GM21717 (cell line): ENCODE results near the gene NECAB3.

Experiments used
- ATAC-seq: cut with Tn5 transposase; IDR thresholded peaks from one replicate; pipeline ENCODE4 v1.9.1; 2021; ENCODE audit warnings: mild to moderate bottlenecking, moderate library complexity; ENCODE audit not compliant: unreplicated experiment

NECAB3 gene

GRCh38 chr20:33666293-33667244 is 7.7 kb downstream of the NECAB3 start, which contains the start of gene ACTL10:
ACTL10 (plus strand) TSS chr20:33666943; CDS start chr20:33667498, 555 bp downstream.
- peak; percentile 36 for ATAC-seq

- ATAC-seq = no peak
These were observed 9.5 kb downstream of the NECAB3 start for GRCh38 chr20:33664762-33665144.

DNA sequence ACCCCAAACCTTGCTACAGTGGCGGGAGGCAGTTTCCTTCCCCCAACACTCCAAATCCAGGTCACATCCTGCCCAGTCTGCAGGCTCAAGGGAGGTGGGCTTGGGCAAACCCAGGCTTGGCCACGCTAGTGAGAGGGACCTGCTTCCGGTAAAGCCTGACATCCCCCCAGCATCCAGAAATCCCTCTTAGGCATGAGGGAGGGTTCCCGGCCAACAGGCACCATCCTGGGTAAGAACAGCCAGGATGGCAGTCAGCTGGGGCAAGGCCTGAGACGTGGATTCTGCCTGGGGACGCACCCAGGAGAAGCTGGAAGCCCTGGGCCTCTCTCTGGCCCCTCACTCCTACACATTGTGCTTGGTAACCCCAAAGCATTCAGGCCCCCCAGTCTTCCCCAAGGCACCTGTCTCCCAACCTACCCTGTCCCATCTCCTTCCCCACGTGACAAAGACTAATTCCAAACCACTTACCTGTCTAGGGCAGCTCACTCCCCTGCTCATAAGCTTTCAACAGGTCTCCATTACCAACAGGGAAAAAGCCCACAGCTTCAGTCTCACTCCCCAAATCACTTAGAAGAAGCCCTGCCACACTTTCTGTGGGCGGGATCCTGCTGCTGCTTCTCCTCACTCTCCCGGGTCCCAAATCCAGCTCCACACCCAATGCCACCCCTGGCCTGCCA is 10.0 kb downstream of the NECAB3 start:
- no peak for ATAC-seq

DNA sequence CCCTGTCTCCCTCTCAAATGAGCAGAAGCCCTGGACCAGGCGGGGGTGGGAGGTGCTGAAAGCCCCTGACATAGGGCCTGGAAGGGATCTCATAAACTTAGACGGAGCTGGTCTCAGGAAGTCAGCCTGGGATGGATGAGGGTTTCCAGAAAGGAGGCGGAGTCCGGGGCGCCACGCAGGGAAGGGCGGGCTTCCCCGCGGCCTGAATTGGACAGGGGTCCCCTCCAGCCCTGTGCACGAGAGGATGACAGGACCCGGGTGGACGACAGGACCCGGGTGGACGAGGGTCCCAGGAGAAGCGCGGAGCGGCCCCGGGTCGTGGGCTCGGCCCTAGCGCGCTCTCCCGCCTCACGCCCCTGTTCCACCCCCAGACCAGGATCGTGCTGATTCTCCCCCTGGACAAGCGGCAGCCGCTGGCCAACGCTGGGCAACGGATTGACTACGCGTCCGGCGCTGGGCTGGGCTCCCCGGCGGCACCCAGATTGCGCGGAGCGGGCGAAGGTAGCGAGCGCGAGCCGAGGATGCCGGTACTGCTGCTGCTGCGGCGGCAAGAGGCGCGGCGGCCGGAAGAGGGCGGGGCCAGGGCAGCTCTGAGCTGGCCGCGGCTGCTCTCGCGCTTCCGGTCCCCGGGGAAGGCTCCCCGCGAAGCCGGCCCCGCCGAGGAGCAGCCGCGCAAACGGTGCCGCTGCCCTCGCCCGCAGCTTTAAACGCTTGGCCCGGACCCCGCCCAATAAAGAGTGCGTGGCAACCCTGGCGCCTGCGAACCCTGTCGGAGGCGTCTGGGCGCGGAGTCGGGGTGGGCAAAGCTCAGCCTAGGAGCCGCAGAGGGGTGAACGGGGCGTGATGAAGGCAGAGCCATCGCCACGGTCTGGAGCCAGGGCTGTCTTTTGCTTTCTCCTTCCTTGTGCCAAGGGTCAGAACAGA is 10.8 kb downstream of the NECAB3 start:
- peak; percentile 62 for ATAC-seq

DNA sequence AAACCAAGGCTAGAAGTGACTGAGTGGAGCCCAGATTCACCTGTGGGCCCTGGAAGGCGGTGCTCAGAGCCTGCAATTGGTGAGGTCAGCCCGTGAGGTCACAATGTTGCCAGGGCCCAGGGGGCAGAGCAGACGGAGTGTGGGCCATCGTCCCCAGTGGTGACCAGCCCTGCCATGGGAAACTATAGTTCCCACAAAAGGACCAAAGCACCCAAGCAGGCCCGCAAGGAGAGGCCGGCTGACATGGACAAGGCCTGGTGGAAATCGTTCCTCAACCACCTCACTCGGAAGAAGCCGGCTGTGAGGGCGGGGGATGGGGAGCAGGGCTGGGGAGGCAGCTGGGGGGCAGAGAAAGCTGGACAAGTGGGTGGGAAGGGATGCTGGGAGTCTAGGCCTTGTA is 12.1 kb downstream of the NECAB3 start, which contains the start of gene C20orf144:
TSS of gene C20orf144 (plus strand) at position 156 of the 400 bp plus-strand sequence. CDS start at position 175, 19 bp downstream.
- no peak for ATAC-seq

DNA sequence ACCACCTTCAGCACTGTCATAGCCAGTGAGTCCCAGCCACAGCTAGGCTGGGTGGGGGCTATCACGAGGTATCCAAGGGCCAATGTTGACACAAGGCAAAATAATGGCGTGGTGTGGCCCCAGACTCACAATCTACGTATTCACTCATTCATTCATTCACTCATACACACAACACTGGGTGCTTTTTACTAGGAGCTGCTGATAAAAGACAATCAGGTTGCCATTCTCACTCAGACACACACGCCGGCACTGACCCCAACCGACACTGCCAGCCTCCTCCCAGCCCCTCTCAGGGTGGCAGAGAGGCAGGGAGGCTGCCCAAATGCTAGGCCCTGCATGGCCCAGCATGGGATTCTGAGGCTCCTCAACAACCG is 13.6 kb downstream of the NECAB3 start:
- ATAC-seq = no peak

GRCh38 chr20:33660035-33660684 is 14.1 kb downstream of the NECAB3 start:
- no peak for ATAC-seq

GRCh38 chr20:33659341-33660034 is 14.7 kb downstream of the NECAB3 start:
- no peak for ATAC-seq

GRCh38 chr20:33658929-33659328 is 15.3 kb downstream of the NECAB3 start:
- ATAC-seq = no peak

- no peak for ATAC-seq
These were observed 15.7 kb downstream of the NECAB3 start for GRCh38 chr20:33658510-33658909.

DNA sequence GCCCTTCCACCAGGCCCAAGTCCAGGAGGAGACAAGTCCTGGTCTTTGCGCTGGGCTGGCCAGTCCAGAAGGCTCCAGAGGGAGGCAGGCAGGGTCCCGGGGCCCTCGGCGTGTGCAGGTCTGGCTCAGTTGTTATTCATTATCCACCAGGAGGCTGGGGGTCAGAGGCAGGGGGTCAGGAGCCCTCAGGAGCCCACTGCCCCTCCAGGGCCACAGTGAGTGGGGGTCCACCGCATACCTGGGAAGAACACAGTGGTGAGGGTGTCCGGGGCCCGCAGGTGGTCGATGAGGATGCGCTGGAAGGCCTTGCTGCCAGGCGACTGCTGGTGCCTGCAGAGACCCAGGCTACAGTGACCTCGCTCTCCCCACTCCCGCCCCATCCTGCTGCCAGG is 16.5 kb downstream of the NECAB3 start:
- no peak for ATAC-seq

DNA sequence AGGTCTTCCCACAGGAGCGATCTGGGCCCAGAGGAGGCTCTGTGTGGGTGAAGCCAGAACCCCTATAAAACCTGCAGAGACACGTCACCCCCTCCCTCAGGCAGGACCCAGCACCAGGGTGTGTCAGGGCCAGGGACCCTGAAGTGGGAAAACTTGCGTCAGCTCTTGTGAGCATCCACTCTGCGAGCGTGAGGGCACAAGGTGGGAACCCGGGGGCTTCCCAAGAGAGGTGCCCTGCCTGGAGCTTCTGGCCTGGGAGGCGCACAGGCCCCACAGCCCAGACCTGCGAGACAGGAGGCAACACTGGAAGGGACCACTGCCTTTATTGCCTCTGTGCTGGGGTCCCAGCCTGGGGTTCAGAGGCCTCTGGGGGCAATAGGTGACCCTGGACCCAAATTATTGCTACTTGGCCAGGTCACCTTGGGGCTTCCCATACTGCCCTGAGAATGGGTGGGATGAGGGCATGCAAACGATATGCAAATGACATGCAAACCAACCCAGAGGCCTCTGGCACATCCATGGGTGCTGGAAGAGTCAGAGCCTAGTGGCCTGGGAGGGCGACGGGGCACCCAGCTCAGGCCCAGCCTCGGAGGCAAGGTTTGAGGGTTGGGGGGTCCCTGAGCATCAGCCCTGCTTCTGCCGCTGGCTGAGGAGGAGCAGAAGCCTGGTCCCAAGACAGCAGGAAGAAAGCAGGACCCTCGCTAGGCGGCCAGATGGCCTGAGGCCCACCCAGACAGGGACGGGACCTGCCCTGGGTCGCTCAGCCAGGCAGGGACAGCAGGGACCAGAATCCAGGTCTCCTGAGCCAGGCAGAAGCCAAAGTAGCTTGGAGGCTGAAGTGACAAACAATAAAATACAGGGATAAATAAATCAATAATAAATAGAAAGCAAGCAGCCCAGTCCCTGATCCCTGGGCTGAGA is 17.2 kb downstream of the NECAB3 start:
- no peak for ATAC-seq

- ATAC-seq = no peak
These were observed 18.0 kb downstream of the NECAB3 start for GRCh38 chr20:33656010-33656782.

- ATAC-seq = no peak
These were observed 19.1 kb downstream of the NECAB3 start for GRCh38 chr20:33655164-33655563.

- no peak for ATAC-seq
These were observed 19.5 kb downstream of the NECAB3 start for GRCh38 chr20:33654680-33655161.

DNA sequence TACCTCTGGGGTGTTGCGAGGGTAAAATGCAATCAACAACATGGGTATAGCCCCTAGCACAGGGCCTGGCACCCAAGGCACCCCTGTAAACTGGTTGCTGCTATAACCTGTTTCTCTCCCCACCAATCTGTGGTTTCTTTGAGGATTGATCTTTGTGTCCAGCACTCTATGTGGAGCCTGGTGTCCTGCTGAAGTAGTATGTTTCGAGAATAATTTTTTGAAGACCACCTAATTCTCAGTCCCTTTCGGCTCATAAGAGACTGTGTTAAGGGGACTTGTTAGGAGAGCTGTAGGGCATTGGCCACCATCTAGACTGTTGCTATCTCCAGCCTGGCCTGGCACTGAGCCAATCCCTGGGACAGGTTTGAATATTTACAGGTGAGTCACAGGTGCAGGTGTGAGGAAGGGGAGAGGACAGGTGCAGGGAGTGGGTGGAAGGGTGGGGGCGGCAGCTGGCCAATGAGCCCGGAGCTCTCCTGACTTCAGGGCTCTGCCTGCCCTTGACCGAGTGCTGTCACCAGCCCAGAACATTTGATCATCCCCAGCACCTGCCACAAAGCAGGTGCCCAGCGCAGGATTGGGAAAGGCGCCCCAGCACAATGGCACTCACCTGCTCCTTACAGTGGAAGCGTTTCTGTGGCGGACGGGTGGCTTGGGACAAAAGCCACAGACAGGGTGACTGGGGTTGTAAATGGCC is 20.2 kb downstream of the NECAB3 start:
- ATAC-seq = no peak

GRCh38 chr20:33653218-33653899 is 20.9 kb downstream of the NECAB3 start:
- ATAC-seq = no peak
